ENCODE data around the gene GFY. TPM values are rescaled to one million over a fixed set of nuclear protein-coding genes. Genes with fewer than 3 reads are reported as not detected.

Gene GFY
- total and polyA plus RNA-seq, 2 experiments from 2014 or later: 1.2 TPM; not detected in 1

DNA sequence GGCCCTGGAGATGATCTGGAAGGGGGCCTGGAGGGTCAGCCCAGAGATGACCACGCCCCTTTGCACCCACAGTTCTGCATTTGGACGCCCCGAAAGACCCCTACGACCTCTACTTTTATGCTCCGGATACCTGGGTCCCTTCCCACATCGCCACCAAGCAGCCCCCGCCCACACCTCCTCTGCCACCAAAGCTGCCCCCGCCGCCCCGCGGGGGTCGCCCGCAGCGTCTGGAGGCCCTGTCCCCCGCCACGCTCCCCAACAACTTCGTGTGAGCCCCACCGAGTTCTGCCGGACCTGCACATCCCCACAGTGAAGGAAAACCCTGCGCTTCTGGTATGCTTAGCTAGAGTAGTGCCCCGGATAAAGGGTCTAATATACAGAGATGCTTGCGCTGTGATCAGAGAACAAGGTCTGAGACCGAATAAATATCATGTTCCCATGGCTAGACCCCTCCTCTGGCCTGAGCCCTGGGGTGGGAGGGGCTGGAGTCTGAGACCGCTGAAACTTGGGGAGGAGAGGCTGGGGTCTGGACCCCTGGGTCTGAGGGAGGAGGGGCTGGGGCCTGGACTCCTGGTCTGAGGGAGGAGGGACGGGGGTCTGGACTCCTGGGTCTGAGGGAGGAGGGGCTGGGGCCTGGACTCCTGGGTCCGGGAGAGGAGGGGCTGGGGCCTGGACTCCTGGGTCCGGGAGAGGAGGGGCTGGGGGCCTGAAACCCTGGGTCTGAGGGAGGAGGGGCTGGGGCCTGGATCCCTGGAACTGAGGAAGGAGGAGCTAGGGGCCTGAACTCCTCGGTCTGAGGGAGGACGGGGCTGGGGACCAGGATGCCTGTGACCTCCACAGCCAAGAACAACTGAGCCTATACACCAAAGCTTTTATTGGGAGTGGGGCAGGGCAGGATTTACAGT lies 3.6 kb downstream of the GFY start:
- DNase-seq (ENCODE audit: low spot score) (no peak), ATAC-seq (peak; percentile 1)
- Histone ChIP-seq H3K4me3 (peak overlapping the region; percentile 82), H3K27me3 (ENCODE audit: insufficient read depth) (peaks cover 81% of the 10 kb centered on the region), H3K79me2 (replicated peaks; ENCODE audit: insufficient read depth) (no peaks in the 10 kb centered on the region), H3K4me2 (peak overlapping the region; percentile 98), H3K4me1 (ENCODE audit: insufficient read depth) (peaks cover 44% of the 10 kb centered on the region), H3K36me3 (ENCODE audit: insufficient read depth) (no peaks in the 10 kb centered on the region), H2AFZ (peak overlapping the region; percentile 90; the same call in 1 of the 2 replicates), H3K9me2 (ENCODE audit: insufficient read depth) (no peaks in the 10 kb centered on the region), H4K20me1 (replicated peaks; ENCODE audit: insufficient read depth) (no peaks in the 10 kb centered on the region), H3F3A (replicated peaks; ENCODE audit: low read depth) (peaks cover 39% of the 10 kb centered on the region), H3K27ac (ENCODE audit: low read depth) (no peak overlapping the region)
- H3K27ac Mint-ChIP-seq: peak overlapping the region; percentile 45; the same call in 1 of the 2 replicates
- peak overlapping the region; percentile 81 for H3K4me3 Mint-ChIP-seq
- H3K4me1 Mint-ChIP-seq: peaks cover 57% of the 10 kb centered on the region
- H3K27me3 Mint-ChIP-seq (ENCODE audit: insufficient read depth, low read depth, poor library complexity): peaks cover 76% of the 10 kb centered on the region
- TF ChIP-seq NANOG (IDR thresholded peaks at IDR 0.05; ENCODE audit: borderline replicate concordance): no peak
- TF ChIP-seq EZH2 (IDR thresholded peaks at IDR 0.05; ENCODE audit: low read depth, unreplicated experiment): no peak
- TF ChIP-seq STAT1 (IDR thresholded peaks at IDR 0.05; ENCODE audit: unreplicated experiment): no peak
- TF ChIP-seq JUNB (IDR thresholded peaks at IDR 0.05; ENCODE audit: unreplicated experiment): no peak
- TF ChIP-seq, protein P1, sequence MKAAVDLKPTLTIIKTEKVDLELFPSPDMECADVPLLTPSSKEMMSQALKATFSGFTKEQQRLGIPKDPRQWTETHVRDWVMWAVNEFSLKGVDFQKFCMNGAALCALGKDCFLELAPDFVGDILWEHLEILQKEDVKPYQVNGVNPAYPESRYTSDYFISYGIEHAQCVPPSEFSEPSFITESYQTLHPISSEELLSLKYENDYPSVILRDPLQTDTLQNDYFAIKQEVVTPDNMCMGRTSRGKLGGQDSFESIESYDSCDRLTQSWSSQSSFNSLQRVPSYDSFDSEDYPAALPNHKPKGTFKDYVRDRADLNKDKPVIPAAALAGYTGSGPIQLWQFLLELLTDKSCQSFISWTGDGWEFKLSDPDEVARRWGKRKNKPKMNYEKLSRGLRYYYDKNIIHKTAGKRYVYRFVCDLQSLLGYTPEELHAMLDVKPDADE (IDR thresholded peaks at IDR 0.05): no peak
- TF ChIP-seq, protein P2, sequence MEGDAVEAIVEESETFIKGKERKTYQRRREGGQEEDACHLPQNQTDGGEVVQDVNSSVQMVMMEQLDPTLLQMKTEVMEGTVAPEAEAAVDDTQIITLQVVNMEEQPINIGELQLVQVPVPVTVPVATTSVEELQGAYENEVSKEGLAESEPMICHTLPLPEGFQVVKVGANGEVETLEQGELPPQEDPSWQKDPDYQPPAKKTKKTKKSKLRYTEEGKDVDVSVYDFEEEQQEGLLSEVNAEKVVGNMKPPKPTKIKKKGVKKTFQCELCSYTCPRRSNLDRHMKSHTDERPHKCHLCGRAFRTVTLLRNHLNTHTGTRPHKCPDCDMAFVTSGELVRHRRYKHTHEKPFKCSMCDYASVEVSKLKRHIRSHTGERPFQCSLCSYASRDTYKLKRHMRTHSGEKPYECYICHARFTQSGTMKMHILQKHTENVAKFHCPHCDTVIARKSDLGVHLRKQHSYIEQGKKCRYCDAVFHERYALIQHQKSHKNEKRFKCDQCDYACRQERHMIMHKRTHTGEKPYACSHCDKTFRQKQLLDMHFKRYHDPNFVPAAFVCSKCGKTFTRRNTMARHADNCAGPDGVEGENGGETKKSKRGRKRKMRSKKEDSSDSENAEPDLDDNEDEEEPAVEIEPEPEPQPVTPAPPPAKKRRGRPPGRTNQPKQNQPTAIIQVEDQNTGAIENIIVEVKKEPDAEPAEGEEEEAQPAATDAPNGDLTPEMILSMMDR (conservative IDR thresholded peaks at IDR 0.05; ENCODE audit: low read depth in 2 of 2): no peak
- no peak for TF ChIP-seq ZNF114 (CRISPR knock-in tag; IDR thresholded peaks at IDR 0.05)
- TF ChIP-seq, protein P3, sequence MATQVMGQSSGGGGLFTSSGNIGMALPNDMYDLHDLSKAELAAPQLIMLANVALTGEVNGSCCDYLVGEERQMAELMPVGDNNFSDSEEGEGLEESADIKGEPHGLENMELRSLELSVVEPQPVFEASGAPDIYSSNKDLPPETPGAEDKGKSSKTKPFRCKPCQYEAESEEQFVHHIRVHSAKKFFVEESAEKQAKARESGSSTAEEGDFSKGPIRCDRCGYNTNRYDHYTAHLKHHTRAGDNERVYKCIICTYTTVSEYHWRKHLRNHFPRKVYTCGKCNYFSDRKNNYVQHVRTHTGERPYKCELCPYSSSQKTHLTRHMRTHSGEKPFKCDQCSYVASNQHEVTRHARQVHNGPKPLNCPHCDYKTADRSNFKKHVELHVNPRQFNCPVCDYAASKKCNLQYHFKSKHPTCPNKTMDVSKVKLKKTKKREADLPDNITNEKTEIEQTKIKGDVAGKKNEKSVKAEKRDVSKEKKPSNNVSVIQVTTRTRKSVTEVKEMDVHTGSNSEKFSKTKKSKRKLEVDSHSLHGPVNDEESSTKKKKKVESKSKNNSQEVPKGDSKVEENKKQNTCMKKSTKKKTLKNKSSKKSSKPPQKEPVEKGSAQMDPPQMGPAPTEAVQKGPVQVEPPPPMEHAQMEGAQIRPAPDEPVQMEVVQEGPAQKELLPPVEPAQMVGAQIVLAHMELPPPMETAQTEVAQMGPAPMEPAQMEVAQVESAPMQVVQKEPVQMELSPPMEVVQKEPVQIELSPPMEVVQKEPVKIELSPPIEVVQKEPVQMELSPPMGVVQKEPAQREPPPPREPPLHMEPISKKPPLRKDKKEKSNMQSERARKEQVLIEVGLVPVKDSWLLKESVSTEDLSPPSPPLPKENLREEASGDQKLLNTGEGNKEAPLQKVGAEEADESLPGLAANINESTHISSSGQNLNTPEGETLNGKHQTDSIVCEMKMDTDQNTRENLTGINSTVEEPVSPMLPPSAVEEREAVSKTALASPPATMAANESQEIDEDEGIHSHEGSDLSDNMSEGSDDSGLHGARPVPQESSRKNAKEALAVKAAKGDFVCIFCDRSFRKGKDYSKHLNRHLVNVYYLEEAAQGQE (IDR thresholded peaks at IDR 0.05; ENCODE audit: unreplicated experiment): no peak
- no peak for TF ChIP-seq CREB1 (CRISPR knock-in tag; IDR thresholded peaks at IDR 0.05; ENCODE audit: low read depth)
- TF ChIP-seq, protein P4, sequence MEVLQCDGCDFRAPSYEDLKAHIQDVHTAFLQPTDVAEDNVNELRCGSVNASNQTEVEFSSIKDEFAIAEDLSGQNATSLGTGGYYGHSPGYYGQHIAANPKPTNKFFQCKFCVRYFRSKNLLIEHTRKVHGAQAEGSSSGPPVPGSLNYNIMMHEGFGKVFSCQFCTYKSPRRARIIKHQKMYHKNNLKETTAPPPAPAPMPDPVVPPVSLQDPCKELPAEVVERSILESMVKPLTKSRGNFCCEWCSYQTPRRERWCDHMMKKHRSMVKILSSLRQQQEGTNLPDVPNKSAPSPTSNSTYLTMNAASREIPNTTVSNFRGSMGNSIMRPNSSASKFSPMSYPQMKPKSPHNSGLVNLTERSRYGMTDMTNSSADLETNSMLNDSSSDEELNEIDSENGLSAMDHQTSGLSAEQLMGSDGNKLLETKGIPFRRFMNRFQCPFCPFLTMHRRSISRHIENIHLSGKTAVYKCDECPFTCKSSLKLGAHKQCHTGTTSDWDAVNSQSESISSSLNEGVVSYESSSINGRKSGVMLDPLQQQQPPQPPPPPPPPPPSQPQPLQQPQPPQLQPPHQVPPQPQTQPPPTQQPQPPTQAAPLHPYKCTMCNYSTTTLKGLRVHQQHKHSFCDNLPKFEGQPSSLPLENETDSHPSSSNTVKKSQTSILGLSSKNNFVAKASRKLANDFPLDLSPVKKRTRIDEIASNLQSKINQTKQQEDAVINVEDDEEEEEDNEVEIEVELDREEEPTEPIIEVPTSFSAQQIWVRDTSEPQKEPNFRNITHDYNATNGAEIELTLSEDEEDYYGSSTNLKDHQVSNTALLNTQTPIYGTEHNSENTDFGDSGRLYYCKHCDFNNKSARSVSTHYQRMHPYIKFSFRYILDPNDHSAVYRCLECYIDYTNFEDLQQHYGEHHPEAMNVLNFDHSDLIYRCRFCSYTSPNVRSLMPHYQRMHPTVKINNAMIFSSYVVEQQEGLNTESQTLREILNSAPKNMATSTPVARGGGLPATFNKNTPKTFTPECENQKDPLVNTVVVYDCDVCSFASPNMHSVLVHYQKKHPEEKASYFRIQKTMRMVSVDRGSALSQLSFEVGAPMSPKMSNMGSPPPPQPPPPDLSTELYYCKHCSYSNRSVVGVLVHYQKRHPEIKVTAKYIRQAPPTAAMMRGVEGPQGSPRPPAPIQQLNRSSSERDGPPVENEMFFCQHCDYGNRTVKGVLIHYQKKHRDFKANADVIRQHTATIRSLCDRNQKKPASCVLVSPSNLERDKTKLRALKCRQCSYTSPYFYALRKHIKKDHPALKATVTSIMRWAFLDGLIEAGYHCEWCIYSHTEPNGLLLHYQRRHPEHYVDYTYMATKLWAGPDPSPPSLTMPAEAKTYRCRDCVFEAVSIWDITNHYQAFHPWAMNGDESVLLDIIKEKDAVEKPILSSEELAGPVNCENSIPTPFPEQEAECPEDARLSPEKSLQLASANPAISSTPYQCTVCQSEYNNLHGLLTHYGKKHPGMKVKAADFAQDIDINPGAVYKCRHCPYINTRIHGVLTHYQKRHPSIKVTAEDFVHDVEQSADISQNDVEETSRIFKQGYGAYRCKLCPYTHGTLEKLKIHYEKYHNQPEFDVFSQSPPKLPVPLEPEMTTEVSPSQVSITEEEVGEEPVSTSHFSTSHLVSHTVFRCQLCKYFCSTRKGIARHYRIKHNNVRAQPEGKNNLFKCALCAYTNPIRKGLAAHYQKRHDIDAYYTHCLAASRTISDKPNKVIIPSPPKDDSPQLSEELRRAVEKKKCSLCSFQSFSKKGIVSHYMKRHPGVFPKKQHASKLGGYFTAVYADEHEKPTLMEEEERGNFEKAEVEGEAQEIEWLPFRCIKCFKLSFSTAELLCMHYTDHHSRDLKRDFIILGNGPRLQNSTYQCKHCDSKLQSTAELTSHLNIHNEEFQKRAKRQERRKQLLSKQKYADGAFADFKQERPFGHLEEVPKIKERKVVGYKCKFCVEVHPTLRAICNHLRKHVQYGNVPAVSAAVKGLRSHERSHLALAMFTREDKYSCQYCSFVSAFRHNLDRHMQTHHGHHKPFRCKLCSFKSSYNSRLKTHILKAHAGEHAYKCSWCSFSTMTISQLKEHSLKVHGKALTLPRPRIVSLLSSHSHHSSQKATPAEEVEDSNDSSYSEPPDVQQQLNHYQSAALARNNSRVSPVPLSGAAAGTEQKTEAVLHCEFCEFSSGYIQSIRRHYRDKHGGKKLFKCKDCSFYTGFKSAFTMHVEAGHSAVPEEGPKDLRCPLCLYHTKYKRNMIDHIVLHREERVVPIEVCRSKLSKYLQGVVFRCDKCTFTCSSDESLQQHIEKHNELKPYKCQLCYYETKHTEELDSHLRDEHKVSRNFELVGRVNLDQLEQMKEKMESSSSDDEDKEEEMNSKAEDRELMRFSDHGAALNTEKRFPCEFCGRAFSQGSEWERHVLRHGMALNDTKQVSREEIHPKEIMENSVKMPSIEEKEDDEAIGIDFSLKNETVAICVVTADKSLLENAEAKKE (CRISPR knock-in tag; IDR thresholded peaks at IDR 0.05): no peak
- no peak for TF ChIP-seq ZNF331 (CRISPR knock-in tag; IDR thresholded peaks at IDR 0.05; ENCODE audit: low read depth)
- no peak for TF ChIP-seq POLR2AphosphoS5 (IDR thresholded peaks at IDR 0.05; ENCODE audit: low read depth)
- TF ChIP-seq EZH2phosphoT487 (IDR thresholded peaks at IDR 0.05; ENCODE audit: unreplicated experiment): no peak
- H3K36me3 Mint-ChIP-seq (ENCODE audit: low read depth): peaks cover 5% of the 10 kb centered on the region
- peaks cover 13% of the 10 kb centered on the region; the same call in 2 of the 3 replicates for H3K9me3 Mint-ChIP-seq
